ENCODE data around the gene MOB3A. TPM values are rescaled to one million over a fixed set of nuclear protein-coding genes. Genes with fewer than 3 reads are reported as not detected.
A peak's percentile ranks its signal among the peaks of the same experiment; 100 is the strongest.
"Not testable (repeated sequence)": the region's sequence is repeated elsewhere in the genome, so short reads cannot be mapped to it uniquely, and the experiment has no call there.

MOB3A gene
- total and polyA plus RNA-seq, 10 of the 15 experiments (the other 5 are each of a cell fraction or from before 2014, with no cell fraction given), result 7.5 to 229 (median 79.4) TPM

GRCh38 chr19:2091926-2092525 lies 4.1 kb downstream of the MOB3A start:
- SMC1A ChIA-PET (ENCODE audit: uncharacterized antibody, unreplicated experiment), result interaction anchor here (0.7 to 5.1 kb wide), 7 partner anchors 9 to 516 kb away, joined by 3 to 43 read pairs (median 4); partner anchors contain the start of gene AP3D1
- FAIRE-seq; H4K20me1 ChIP-seq (ENCODE audit: control insufficient read depth, insufficient read depth); H3K9me3 ChIP-seq (replicated peaks; ENCODE audit: control insufficient read depth, insufficient read depth, low read length); ATAC-seq; DNase-seq (ENCODE audit: low read depth, low spot score); H3K36me3 ChIP-seq (ENCODE audit: control insufficient read depth in 2 of 2, insufficient read depth in 2 of 2, low read length in 1 of 2); in situ Hi-C loops (cut with MboI); H2AFZ ChIP-seq (ENCODE audit: control insufficient read depth, low read depth, low read length); H3K27me3 ChIP-seq (replicated peaks in 1 of 2; ENCODE audit: control insufficient read depth in 2 of 2, insufficient read depth in 2 of 2, low read length in 1 of 2); BruUV-seq (replicated peaks): not testable (repeated sequence)
- Histone ChIP-seq H3K4me1 (ENCODE audit: control insufficient read depth, insufficient read depth, low read length) (peaks cover 56% of the 10 kb centered on the region), H3K4me2 (ENCODE audit: control insufficient read depth, insufficient read depth) (peak overlapping the region; percentile 98), H3K4me3 (peak overlapping the region; percentile 93), H3K27ac (ENCODE audit: control insufficient read depth, insufficient read depth) (peak overlapping the region; percentile 93), H3K9ac (ENCODE audit: control insufficient read depth, insufficient read depth, low read length) (peak overlapping the region; percentile 81; the same call in 1 of the 2 replicates), H3K79me2 (ENCODE audit: control insufficient read depth, insufficient read depth, low read length) (peaks cover 83% of the 10 kb centered on the region)
- RAD21 ChIA-PET (ENCODE audit: unreplicated experiment), result interaction anchor here (0.6 to 4.9 kb wide), 9 partner anchors 9 to 1766 kb away, joined by 4 to 31 read pairs (median 5); no protein-coding TSS in a partner anchor
- POLR2A ChIA-PET, result interaction anchor here (0.6 to 7.8 kb wide), 18 partner anchors 9 to 470 kb away, joined by 3 to 110 read pairs (median 8); partner anchors contain the start of genes AP3D1 and MKNK2
- CTCF ChIA-PET, result interaction anchor here (1.0 to 4.6 kb wide), 5 partner anchors 40 to 73 kb away, joined by 3 to 27 read pairs (median 4); partner anchors contain the start of gene MKNK2
- intact Hi-C loops (cut with micrococcal nuclease; ENCODE audit: unreplicated experiment), result loop anchor here (2.0 to 10.0 kb wide), 5 partner anchors 41 to 187 kb away; partner anchors contain the start of genes ADAT3, BTBD2, MKNK2 and PLEKHJ1
- 50% methylated on average over 13 of the region's 13 CpGs for WGBS (ENCODE audit: insufficient coverage, insufficient replicate concordance, low lambda C conversion rate, missing lambda C conversion rate)

DNA sequence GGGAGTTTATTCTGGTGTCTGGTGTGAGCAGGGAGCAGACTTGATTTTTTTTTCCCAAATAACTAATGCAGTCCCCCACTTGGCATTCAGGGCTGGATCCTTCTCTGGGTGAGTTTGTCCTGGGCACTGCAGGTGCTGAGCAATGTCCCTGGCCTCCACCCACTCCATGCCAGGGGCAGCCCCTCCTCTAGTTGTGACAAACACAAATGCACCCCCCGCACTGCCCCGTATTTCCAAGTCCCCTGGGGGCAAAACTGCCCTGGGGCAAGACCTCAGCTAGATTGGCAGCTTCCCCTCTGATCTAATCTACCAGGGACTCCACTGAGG lies 6.4 kb downstream of the MOB3A start:
- FAIRE-seq (no peak), DNase-seq (ENCODE audit: low read depth, low spot score) (no peak), ATAC-seq (peak; percentile 0; the same call in 2 of the 3 replicates)
- H4K20me1 ChIP-seq (ENCODE audit: control insufficient read depth, insufficient read depth), result no peaks in the 10 kb centered on the region
- ChIA-PET RAD21 (ENCODE audit: unreplicated experiment) (interaction anchor here (0.8 to 2.6 kb wide), 6 partner anchors 22 to 82 kb away, joined by 3 to 11 read pairs (median 4); no protein-coding TSS in a partner anchor), CTCF (interaction anchor here (0.6 to 4.6 kb wide), 3 partner anchors 37 to 307 kb away, joined by 3 to 27 read pairs (median 3); partner anchors contain the start of gene MKNK2), SMC1A (ENCODE audit: uncharacterized antibody, unreplicated experiment) (interaction anchor here (1.0 to 1.6 kb wide), 6 partner anchors 9 to 82 kb away, joined by 3 to 5 read pairs (median 3); no protein-coding TSS in a partner anchor), POLR2A (interaction anchor here (0.5 to 7.8 kb wide), 5 partner anchors 9 to 1013 kb away, joined by 3 to 110 read pairs (median 6); partner anchors contain the start of gene MKNK2)
- H3K4me1 ChIP-seq (ENCODE audit: control insufficient read depth, insufficient read depth, low read length), result peaks cover 62% of the 10 kb centered on the region
- no peaks in the 10 kb centered on the region for H3K27me3 ChIP-seq (replicated peaks in 1 of 2; ENCODE audit: control insufficient read depth in 2 of 2, insufficient read depth in 2 of 2, low read length in 1 of 2)
- WGBS (ENCODE audit: insufficient coverage, insufficient replicate concordance, low lambda C conversion rate, missing lambda C conversion rate), result 0% methylated on average over 2 of the region's 2 CpGs
- intact Hi-C loops (cut with micrococcal nuclease; ENCODE audit: unreplicated experiment), result loop anchor here (1.0 to 10.0 kb wide), 8 partner anchors 34 to 533 kb away; partner anchors contain the start of genes ADAT3, BTBD2, MKNK2 and PLEKHJ1
- no TSS peak for BruUV-seq (replicated peaks)
- peak overlapping the region; percentile 93 for H3K4me3 ChIP-seq
- in situ Hi-C loops (cut with MboI), result loop anchor here (10.0 kb wide), 1 partner anchor 825 kb away; the partner anchor contains the start of gene CIRBP
- peaks cover 78% of the 10 kb centered on the region for H3K79me2 ChIP-seq (ENCODE audit: control insufficient read depth, insufficient read depth, low read length)
- H3K9me3 ChIP-seq (replicated peaks; ENCODE audit: control insufficient read depth, insufficient read depth, low read length), result no peaks in the 10 kb centered on the region
- peaks cover 0 to 3% of the 10 kb centered on the region in 2 experiments; a peak in 1 of 4 replicates for H3K36me3 ChIP-seq (ENCODE audit: control insufficient read depth in 2 of 2, insufficient read depth in 2 of 2, low read length in 1 of 2)
- peak overlapping the region; percentile 88 for H3K4me2 ChIP-seq (ENCODE audit: control insufficient read depth, insufficient read depth)
- H3K9ac ChIP-seq (ENCODE audit: control insufficient read depth, insufficient read depth, low read length), result peak overlapping the region; percentile 81
- peak overlapping the region; percentile 93 for H3K27ac ChIP-seq (ENCODE audit: control insufficient read depth, insufficient read depth)
- no peak overlapping the region for H2AFZ ChIP-seq (ENCODE audit: control insufficient read depth, low read depth, low read length)
- TF ChIP-seq E2F4 (IDR thresholded peaks at IDR 0.05; ENCODE audit: low read depth, low read length) (no peak), ZNF24 (IDR thresholded peaks at IDR 0.05) (no peak), NBN (IDR thresholded peaks at IDR 0.05) (no peak), KLF5 (IDR thresholded peaks at IDR 0.05; ENCODE audit: partially characterized antibody) (no peak), NFXL1 (IDR thresholded peaks at IDR 0.05; ENCODE audit: borderline replicate concordance) (no peak), KAT2A (conservative IDR thresholded peaks at IDR 0.05; ENCODE audit: control insufficient read depth, low read depth, low read length) (no peak), NFIC (IDR thresholded peaks at IDR 0.05; ENCODE audit: low read depth, low read length) (no peak), PAX8 (IDR thresholded peaks at IDR 0.05) (no peak), HCFC1 (IDR thresholded peaks at IDR 0.05; ENCODE audit: low read length) (no peak), MEF2B (IDR thresholded peaks at IDR 0.05; ENCODE audit: partially characterized antibody, poor library complexity, severe bottlenecking) (peak; percentile 6), WRNIP1 (IDR thresholded peaks at IDR 0.05; ENCODE audit: borderline replicate concordance, low read depth, low read length) (peak; percentile 12; the same call in 1 of the 2 replicates), CHD1 (IDR thresholded peaks at IDR 0.05; ENCODE audit: low read depth, low read length) (no peak), FOS (IDR thresholded peaks at IDR 0.05; ENCODE audit: borderline replicate concordance, extremely low read depth, insufficient read length) (no peak), POLR2AphosphoS2 (IDR thresholded peaks at IDR 0.05; ENCODE audit: low read depth, low read length) (no peak; the same call in 1 of the 2 replicates), NFYA (IDR thresholded peaks at IDR 0.05; ENCODE audit: borderline replicate concordance, low read depth, low read length) (no peak), TCF7 (IDR thresholded peaks at IDR 0.05; ENCODE audit: borderline replicate concordance) (no peak)

All from GM12878 (cell line).